Measurements from ENCODE around the gene FAM222A. TPM values are rescaled to one million over a fixed set of nuclear protein-coding genes. Genes with fewer than 3 reads are reported as not detected.

Gene FAM222A
- total and polyA plus RNA-seq, 2 of the 8 experiments (the other 6 are each of a cell fraction or from before 2014, with no cell fraction given) = 0.94 to 1.1 TPM

GRCh38 chr12:109753054-109753401 is 39.4 kb downstream of the FAM222A start (continued):
- TF ChIP-seq CHD7 (IDR thresholded peaks at IDR 0.05; ENCODE audit: insufficient replicate concordance, low read length) (no peak), JUND (IDR thresholded peaks at IDR 0.05; ENCODE audit: low read length) (no peak), SAP30 (IDR thresholded peaks at IDR 0.05; ENCODE audit: insufficient read depth, insufficient replicate concordance, low read length) (no peak), NANOG (IDR thresholded peaks at IDR 0.05; ENCODE audit: insufficient read depth, low read depth, low read length, poor library complexity, severe bottlenecking) (no peak), TCF12 (IDR thresholded peaks at IDR 0.05; ENCODE audit: low read depth, low read length) (no peak), CREB1 (IDR thresholded peaks at IDR 0.05) (no peak), SP2 (IDR thresholded peaks at IDR 0.05; ENCODE audit: low read length) (no peak)
